ENCODE measurements around the gene PROSER2.

Gene PROSER2

GRCh38 chr10:11804336-11804735 lies 18.8 kb upstream of the PROSER2 start:
- H3K4me3 ChIP-seq (ENCODE audit: low read depth, low read length) = no peak overlapping the region
- no peak for DNase-seq (ENCODE audit: low read depth)
- no peak for TF ChIP-seq CTCF (conservative IDR thresholded peaks at IDR 0.05; ENCODE audit: low read depth, low read length)

DNA sequence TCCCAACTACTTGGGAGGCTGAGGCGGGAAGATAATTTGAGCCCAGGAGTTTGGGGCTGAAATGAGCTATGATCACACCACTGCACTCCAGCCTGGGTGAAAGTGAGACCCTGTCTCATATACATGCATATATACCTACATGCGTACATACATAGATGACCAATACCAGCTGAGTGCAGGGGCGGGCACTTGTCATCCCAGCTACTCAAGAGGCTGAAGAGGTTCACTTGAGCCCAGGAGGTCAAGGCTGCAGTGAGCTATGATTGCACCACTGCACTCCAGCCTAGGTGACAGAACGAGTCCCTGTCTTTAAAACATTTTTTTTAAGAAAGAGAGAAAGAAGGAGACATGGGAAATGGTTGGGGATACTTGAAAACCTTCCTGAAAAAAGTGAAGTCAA lies 17.4 kb upstream of the PROSER2 start:
- DNase-seq (ENCODE audit: low read depth) = no peak
- TF ChIP-seq CTCF (conservative IDR thresholded peaks at IDR 0.05; ENCODE audit: low read depth, low read length) = no peak

DNA sequence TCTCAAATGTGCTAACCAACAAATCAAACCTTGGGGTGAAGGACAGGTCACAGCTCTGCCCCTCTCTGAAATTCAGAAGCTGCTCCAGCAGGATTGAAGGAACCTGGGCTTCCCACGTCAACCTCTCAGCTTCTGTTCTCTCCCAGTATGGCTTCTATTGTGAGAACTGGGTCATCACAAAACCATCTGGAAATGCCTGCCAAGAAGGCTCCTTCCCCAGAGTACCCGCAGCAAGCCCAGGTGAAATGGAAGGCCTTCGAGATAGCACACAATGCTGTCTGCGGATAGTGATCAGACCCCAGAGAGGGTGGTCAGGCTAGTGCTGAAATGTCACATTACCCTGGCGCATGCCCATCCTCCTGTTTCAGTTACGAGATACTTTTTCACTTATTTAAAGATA lies 16.4 kb upstream of the PROSER2 start:
- no peak for DNase-seq (ENCODE audit: low read depth)
- no peak overlapping the region for H3K4me3 ChIP-seq (ENCODE audit: low read depth, low read length)
- TF ChIP-seq CTCF (conservative IDR thresholded peaks at IDR 0.05; ENCODE audit: low read depth, low read length) = no peak

More for the DNA sequence above, 17.4 kb upstream of the PROSER2 start:
- H3K4me3 ChIP-seq (ENCODE audit: low read depth, low read length) = no peak overlapping the region

GRCh38 chr10:11808808-11809207 lies 14.3 kb upstream of the PROSER2 start:
- no peak for TF ChIP-seq CTCF (conservative IDR thresholded peaks at IDR 0.05; ENCODE audit: low read depth, low read length)
- H3K4me3 ChIP-seq (ENCODE audit: low read depth, low read length) = no peak overlapping the region
- DNase-seq (ENCODE audit: low read depth) = no peak

- DNase-seq (ENCODE audit: low read depth) = peak; percentile 77
- no peak for TF ChIP-seq CTCF (conservative IDR thresholded peaks at IDR 0.05; ENCODE audit: low read depth, low read length)
- H3K4me3 ChIP-seq (ENCODE audit: low read depth, low read length) = no peak overlapping the region
These were observed 12.8 kb upstream of the PROSER2 start for GRCh38 chr10:11810313-11810766.

GRCh38 chr10:11810973-11811372 lies 12.2 kb upstream of the PROSER2 start:
- TF ChIP-seq CTCF (conservative IDR thresholded peaks at IDR 0.05; ENCODE audit: low read depth, low read length) = no peak
- H3K4me3 ChIP-seq (ENCODE audit: low read depth, low read length) = no peak overlapping the region
- DNase-seq (ENCODE audit: low read depth) = no peak

GRCh38 chr10:11813177-11813576 lies 10.0 kb upstream of the PROSER2 start:
- no peak overlapping the region for H3K4me3 ChIP-seq (ENCODE audit: low read depth, low read length)
- DNase-seq (ENCODE audit: low read depth) = no peak
- TF ChIP-seq CTCF (conservative IDR thresholded peaks at IDR 0.05; ENCODE audit: low read depth, low read length) = no peak

All from choroid plexus epithelial cell (primary cell).